ENCODE data around the gene AK5.
"Not testable (repeated sequence)": the region's sequence is repeated elsewhere in the genome, so short reads cannot be mapped to it uniquely, and the experiment has no call there.

The AK5 gene

GRCh38 chr1:77514921-77515776 lies 233.3 kb downstream of the AK5 start:
- no peak overlapping the region for H3K4me3 ChIP-seq (ENCODE audit: low read length)
- no peak for DNase-seq (ENCODE audit: low read depth, low spot score)

- DNase-seq (ENCODE audit: low read depth, low spot score), result no peak
- no peak overlapping the region for H3K4me3 ChIP-seq (ENCODE audit: low read length)
These were observed 234.3 kb downstream of the AK5 start for GRCh38 chr1:77516106-77516505.

- H3K4me3 ChIP-seq (ENCODE audit: low read length), result no peak overlapping the region
These were observed 242.2 kb downstream of the AK5 start for GRCh38 chr1:77524038-77524437.

GRCh38 chr1:77531149-77531548 lies 249.3 kb downstream of the AK5 start:
- not testable (repeated sequence) for DNase-seq (ENCODE audit: low read depth, low spot score); H3K4me3 ChIP-seq (ENCODE audit: low read length)

More at GRCh38 chr1:77524038-77524437, 242.2 kb downstream of the AK5 start:
- no peak for DNase-seq (ENCODE audit: low read depth, low spot score)

- H3K4me3 ChIP-seq (ENCODE audit: low read length); DNase-seq (ENCODE audit: low read depth, low spot score): not testable (repeated sequence)
These were observed 249.9 kb downstream of the AK5 start for GRCh38 chr1:77531596-77532280.

GRCh38 chr1:77532641-77533040 lies 250.8 kb downstream of the AK5 start:
- no peak for DNase-seq (ENCODE audit: low read depth, low spot score)
- no peak overlapping the region for H3K4me3 ChIP-seq (ENCODE audit: low read length)

GRCh38 chr1:77533660-77534305 lies 252.0 kb downstream of the AK5 start:
- no peak overlapping the region for H3K4me3 ChIP-seq (ENCODE audit: low read length)
- peak; percentile 37 for DNase-seq (ENCODE audit: low read depth, low spot score)

- H3K4me3 ChIP-seq (ENCODE audit: low read length), result no peak overlapping the region
- DNase-seq (ENCODE audit: low read depth, low spot score), result no peak
These were observed 252.6 kb downstream of the AK5 start for GRCh38 chr1:77534456-77534855.

GRCh38 chr1:77536813-77537212 lies 255.0 kb downstream of the AK5 start:
- no peak for DNase-seq (ENCODE audit: low read depth, low spot score)
- H3K4me3 ChIP-seq (ENCODE audit: low read length), result no peak overlapping the region

GRCh38 chr1:77538956-77539518 lies 257.2 kb downstream of the AK5 start:
- no peak for DNase-seq (ENCODE audit: low read depth, low spot score)
- H3K4me3 ChIP-seq (ENCODE audit: low read length), result no peak overlapping the region

- H3K4me3 ChIP-seq (ENCODE audit: low read length), result no peak overlapping the region
- no peak for DNase-seq (ENCODE audit: low read depth, low spot score)
These were observed 257.8 kb downstream of the AK5 start for GRCh38 chr1:77539519-77540142.

GRCh38 chr1:77540501-77541161 lies 258.8 kb downstream of the AK5 start:
- no peak for DNase-seq (ENCODE audit: low read depth, low spot score)
- no peak overlapping the region for H3K4me3 ChIP-seq (ENCODE audit: low read length)

- H3K4me3 ChIP-seq (ENCODE audit: low read length), result no peak overlapping the region
- DNase-seq (ENCODE audit: low read depth, low spot score), result no peak
These were observed 259.3 kb downstream of the AK5 start for GRCh38 chr1:77541162-77541545.

- H3K4me3 ChIP-seq (ENCODE audit: low read length), result no peak overlapping the region
- DNase-seq (ENCODE audit: low read depth, low spot score), result no peak
These were observed 261.1 kb downstream of the AK5 start for GRCh38 chr1:77542813-77543420.

GRCh38 chr1:77543822-77544448 lies 262.1 kb downstream of the AK5 start:
- H3K4me3 ChIP-seq (ENCODE audit: low read length), result no peak overlapping the region
- no peak for DNase-seq (ENCODE audit: low read depth, low spot score)

- no peak for DNase-seq (ENCODE audit: low read depth, low spot score)
- H3K4me3 ChIP-seq (ENCODE audit: low read length), result no peak overlapping the region
These were observed 263.0 kb downstream of the AK5 start for GRCh38 chr1:77544845-77545244.

GRCh38 chr1:77545970-77546369 lies 264.2 kb downstream of the AK5 start:
- no peak for DNase-seq (ENCODE audit: low read depth, low spot score)
- H3K4me3 ChIP-seq (ENCODE audit: low read length), result no peak overlapping the region

GRCh38 chr1:77546890-77547289 lies 265.1 kb downstream of the AK5 start:
- DNase-seq (ENCODE audit: low read depth, low spot score), result no peak
- no peak overlapping the region for H3K4me3 ChIP-seq (ENCODE audit: low read length)

Data from Jurkat, Clone E6-1 (cell line).